Type B pancreatic cell (in vitro differentiated cells): ENCODE results near the gene MON2. TPM values are rescaled to one million over a fixed set of nuclear protein-coding genes. Genes with fewer than 3 reads are reported as not detected.

Source experiments
- DNase-seq: peaks from one replicate; pipeline ENCODE4 v3.0.0; 2021; ENCODE audit warnings: mixed read lengths; ENCODE audit not compliant: unreplicated experiment; ENCODE audit errors: extremely low spot score
- H3K27ac Mint-ChIP-seq: 2 replicates; pipeline ENCODE4 v1.8.0; 2021; ENCODE audit warnings: mild to moderate bottlenecking, mixed read lengths
- H3K27me3 Mint-ChIP-seq: 2 replicates; pipeline ENCODE4 v1.8.0; 2021; ENCODE audit warnings: mixed read lengths
- H3K36me3 Mint-ChIP-seq: 2 replicates; pipeline ENCODE4 v1.8.0; 2021; ENCODE audit warnings: mixed read lengths
- H3K4me1 Mint-ChIP-seq: one replicate; pipeline ENCODE4 v1.8.0; 2021; ENCODE audit warnings: mixed read lengths; ENCODE audit not compliant: unreplicated experiment
- H3K4me3 Mint-ChIP-seq: 2 replicates; pipeline ENCODE4 v1.8.0; 2021; ENCODE audit warnings: mild to moderate bottlenecking, mixed read lengths
- H3K9me3 Mint-ChIP-seq: 2 replicates; pipeline ENCODE4 v1.8.0; 2021; ENCODE audit warnings: mixed read lengths
- total RNA-seq: library from RNA; stranded (reverse); gene quantifications from 2 replicates; pipeline ENCODE4 v1.2.1, GENCODE V29; 2021; ENCODE audit warnings: low replicate concordance
- TF ChIP-seq, protein P1 (sequence below): fragments of 200-600 bp; sonication (generic); conservative IDR thresholded peaks from 2 replicates; pipeline ENCODE4 v1.5.0; 2021; ENCODE audit warnings: antibody characterized with exemption, mild to moderate bottlenecking

The MON2 gene
- total RNA-seq, 1 donor from 2014 or later, result 47.4 TPM

- TF ChIP-seq, protein P1, sequence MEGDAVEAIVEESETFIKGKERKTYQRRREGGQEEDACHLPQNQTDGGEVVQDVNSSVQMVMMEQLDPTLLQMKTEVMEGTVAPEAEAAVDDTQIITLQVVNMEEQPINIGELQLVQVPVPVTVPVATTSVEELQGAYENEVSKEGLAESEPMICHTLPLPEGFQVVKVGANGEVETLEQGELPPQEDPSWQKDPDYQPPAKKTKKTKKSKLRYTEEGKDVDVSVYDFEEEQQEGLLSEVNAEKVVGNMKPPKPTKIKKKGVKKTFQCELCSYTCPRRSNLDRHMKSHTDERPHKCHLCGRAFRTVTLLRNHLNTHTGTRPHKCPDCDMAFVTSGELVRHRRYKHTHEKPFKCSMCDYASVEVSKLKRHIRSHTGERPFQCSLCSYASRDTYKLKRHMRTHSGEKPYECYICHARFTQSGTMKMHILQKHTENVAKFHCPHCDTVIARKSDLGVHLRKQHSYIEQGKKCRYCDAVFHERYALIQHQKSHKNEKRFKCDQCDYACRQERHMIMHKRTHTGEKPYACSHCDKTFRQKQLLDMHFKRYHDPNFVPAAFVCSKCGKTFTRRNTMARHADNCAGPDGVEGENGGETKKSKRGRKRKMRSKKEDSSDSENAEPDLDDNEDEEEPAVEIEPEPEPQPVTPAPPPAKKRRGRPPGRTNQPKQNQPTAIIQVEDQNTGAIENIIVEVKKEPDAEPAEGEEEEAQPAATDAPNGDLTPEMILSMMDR, result no peak
Observed at GRCh38 chr12:62604871-62605270, 138.2 kb downstream of the MON2 start.

DNA sequence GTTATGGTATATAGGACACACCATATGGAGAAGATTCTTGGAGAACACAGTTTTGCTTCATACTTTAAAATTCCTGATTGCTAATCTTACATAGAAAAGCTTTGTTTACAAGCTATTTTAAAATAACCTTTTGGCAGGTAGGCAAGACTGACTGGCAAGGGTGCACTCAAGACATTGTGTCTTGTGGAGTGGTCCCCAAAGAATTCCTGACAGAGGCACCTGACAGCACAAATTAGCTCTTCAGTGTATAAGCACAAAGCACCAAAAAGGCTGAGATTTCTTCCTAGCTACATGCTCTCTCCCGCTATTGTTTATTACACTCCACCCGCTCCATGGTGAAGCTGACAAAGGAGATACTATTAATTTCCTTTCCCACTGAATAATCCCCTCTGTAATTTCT lies 139.4 kb downstream of the MON2 start:
- TF ChIP-seq, protein P1, result no peak
- peaks cover 25% of the 10 kb centered on the region for H3K4me1 Mint-ChIP-seq
- H3K4me3 Mint-ChIP-seq, result peak overlapping the region; percentile 92
- no peaks in the 10 kb centered on the region for H3K9me3 Mint-ChIP-seq
- H3K27ac Mint-ChIP-seq, result no peak overlapping the region
- no peak for DNase-seq
- H3K27me3 Mint-ChIP-seq, result no peaks in the 10 kb centered on the region
- peaks cover 14% of the 10 kb centered on the region for H3K36me3 Mint-ChIP-seq

More at GRCh38 chr12:62604871-62605270, 138.2 kb downstream of the MON2 start:
- Mint-ChIP-seq H3K4me1 (peaks cover 25% of the 10 kb centered on the region), H3K27me3 (no peaks in the 10 kb centered on the region), H3K36me3 (peaks cover 10% of the 10 kb centered on the region), H3K27ac (peak overlapping the region; percentile 88), H3K4me3 (peak overlapping the region; percentile 92), H3K9me3 (no peaks in the 10 kb centered on the region)
- no peak for DNase-seq

DNA sequence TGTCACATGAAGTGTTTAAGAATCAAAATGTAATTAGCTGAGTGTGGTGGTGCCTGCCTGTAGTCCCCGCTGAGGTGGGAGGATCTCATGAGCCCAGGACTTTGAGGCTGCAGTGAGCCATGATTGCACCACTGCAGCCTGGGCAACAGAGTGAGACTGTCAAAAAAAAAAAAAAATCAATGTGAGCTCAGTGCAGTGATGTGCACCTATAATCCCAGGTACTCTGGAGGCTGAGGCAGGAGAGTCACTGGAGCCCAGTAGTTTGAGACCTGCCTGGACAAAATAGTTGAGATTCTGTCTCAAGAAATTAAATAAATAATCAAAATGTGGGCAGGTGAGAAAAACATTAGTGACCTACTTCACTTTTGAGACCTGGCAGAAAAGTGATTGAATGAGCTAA lies 140.0 kb downstream of the MON2 start:
- TF ChIP-seq, protein P1, result no peak
- no peaks in the 10 kb centered on the region for H3K27me3 Mint-ChIP-seq
- H3K4me1 Mint-ChIP-seq, result peaks cover 21% of the 10 kb centered on the region
- no peak for DNase-seq
- H3K9me3 Mint-ChIP-seq, result no peaks in the 10 kb centered on the region
- peak overlapping the region; percentile 63 for H3K4me3 Mint-ChIP-seq
- no peak overlapping the region for H3K27ac Mint-ChIP-seq
- H3K36me3 Mint-ChIP-seq, result peaks cover 14% of the 10 kb centered on the region

DNA sequence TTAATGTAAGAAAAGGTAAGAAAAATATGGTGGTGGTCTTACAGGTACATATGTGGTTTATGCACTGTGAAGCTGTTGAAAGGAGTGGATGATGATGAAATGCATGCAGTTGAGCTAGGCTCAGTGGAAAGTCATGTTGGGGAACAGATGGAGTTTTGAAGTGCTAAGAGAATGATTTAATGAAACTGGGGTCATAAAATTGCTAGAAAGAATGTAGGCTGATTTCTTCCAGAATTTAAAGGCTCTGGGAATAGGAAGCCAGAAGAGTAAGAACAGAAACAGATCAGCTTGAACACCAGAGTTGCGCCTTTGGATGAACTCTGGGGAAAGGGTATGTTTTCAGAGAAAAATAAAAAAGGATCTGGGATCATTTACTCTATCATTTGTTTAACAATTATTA lies 146.5 kb downstream of the MON2 start:
- DNase-seq, result no peak
- Mint-ChIP-seq H3K36me3 (peaks cover 11% of the 10 kb centered on the region), H3K27me3 (no peaks in the 10 kb centered on the region), H3K4me1 (no peaks in the 10 kb centered on the region), H3K9me3 (no peaks in the 10 kb centered on the region), H3K27ac (no peak overlapping the region), H3K4me3 (no peak overlapping the region)
- TF ChIP-seq, protein P1, result no peak

DNA sequence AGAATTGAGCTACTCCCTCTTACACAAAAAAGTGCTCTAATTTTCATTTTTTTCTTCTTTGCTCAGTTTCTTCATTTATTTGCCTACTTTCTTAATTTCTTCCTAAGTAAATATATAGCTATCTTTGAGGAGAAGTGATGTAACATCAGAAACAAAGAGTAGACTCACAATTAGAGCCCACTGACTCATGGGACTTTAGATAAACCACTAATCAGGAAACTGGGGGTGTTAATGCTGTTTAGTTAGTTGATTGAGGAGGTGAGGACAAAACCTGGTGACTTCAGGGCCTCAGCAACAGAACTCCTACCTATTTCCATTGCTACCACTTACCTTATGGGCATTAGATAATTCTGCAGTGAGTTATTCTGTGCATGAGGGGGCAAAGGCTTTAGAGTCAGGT lies 151.7 kb downstream of the MON2 start:
- Mint-ChIP-seq H3K36me3 (no peaks in the 10 kb centered on the region), H3K9me3 (no peaks in the 10 kb centered on the region), H3K27ac (no peak overlapping the region), H3K4me3 (no peak overlapping the region), H3K4me1 (no peaks in the 10 kb centered on the region), H3K27me3 (peaks cover 3% of the 10 kb centered on the region)
- DNase-seq, result no peak
- TF ChIP-seq, protein P1, result no peak

GRCh38 chr12:62618930-62619329 lies 152.3 kb downstream of the MON2 start:
- H3K27me3 Mint-ChIP-seq, result peaks cover 3% of the 10 kb centered on the region
- no peak overlapping the region for H3K27ac Mint-ChIP-seq
- no peaks in the 10 kb centered on the region for H3K9me3 Mint-ChIP-seq
- TF ChIP-seq, protein P1, result no peak
- H3K4me3 Mint-ChIP-seq, result no peak overlapping the region
- no peaks in the 10 kb centered on the region for H3K36me3 Mint-ChIP-seq
- no peak for DNase-seq
- H3K4me1 Mint-ChIP-seq, result no peaks in the 10 kb centered on the region
